GM21447 (cell line): Measurements from ENCODE around the gene GIGYF2.

Source experiments
- ATAC-seq: cut with Tn5 transposase; IDR thresholded peaks from one replicate; pipeline ENCODE4 v1.9.1; 2021; ENCODE audit not compliant: unreplicated experiment

GIGYF2 gene

DNA sequence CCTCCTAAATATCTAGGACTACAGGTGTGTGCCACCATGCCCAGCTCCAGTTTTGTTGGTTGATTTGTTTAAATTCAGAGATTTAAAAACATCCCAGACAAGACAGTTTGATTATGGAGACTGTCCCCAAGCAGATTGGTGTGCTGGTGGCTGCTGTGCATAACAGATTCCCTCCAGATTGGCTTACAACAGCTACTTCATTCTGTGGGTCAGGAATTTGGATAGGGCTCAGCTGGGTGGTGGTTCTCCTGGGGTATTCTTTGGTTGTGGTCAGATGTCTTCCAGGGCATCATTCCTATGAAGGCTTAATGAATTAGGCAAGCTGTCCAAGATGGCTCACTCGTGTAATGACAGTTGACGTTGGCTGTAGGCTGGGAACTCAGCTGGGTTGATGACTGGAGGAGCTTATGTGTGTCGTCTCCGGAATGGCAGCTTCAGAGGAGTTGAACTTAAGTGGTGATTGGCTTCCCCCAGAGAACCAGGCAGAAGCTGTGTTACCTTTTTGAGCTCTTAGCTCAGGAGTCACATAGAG lies 162.3 kb downstream of the GIGYF2 start:
- ATAC-seq = no peak

DNA sequence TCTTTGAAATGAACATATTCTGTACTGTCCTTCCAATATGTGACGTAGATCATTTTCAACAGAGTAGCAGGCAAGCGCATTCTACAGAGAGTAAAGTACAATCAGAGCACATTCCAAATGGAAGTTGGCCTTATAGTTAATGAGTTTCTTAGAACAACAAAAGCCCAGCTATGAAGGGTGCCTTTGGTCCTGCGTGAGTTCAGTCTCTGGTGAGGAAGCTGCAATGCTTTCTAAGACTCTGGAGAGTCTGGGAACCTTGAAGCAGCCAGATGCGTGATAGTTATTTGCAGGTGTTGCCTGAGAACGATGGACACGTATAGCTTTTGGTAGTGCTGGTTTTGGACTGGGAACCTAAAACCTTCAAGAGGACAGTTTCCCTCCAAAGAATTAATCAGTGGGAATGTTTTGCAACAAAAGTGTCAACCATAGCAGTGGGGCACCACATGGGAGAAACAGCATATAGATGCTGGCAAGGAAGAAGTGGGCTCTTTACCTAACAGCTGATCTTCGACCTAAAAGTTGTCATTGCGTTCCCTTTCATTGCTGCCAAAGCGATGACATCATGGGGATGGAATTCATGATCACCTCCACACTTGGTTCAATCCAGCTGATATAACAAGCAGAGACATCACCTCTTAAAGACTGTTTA lies 163.6 kb downstream of the GIGYF2 start:
- ATAC-seq = no peak

- no peak for ATAC-seq
These were observed 164.2 kb downstream of the GIGYF2 start for GRCh38 chr2:232861353-232861752.

GRCh38 chr2:232863996-232864395 lies 166.9 kb downstream of the GIGYF2 start:
- ATAC-seq = no peak

DNA sequence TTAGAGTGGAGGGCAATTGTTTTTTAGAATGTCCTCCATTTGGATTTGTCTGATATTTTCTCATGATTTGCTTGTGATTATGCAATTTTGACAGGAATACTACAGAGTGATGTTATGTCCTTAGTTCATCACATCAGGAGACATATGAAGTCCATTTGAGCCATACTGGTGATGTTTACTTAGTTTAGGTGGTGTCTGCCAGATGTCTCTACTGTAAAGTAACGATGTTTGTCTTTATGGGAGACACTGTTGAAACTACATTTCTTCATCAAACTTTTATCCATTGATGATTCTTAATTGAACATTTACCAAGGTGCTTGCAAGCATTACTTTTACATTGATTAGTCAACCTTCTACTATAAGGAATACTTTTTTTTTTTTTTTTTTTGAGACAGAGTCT lies 168.0 kb downstream of the GIGYF2 start:
- no peak for ATAC-seq

GRCh38 chr2:232866104-232866503 lies 169.0 kb downstream of the GIGYF2 start:
- no peak for ATAC-seq

DNA sequence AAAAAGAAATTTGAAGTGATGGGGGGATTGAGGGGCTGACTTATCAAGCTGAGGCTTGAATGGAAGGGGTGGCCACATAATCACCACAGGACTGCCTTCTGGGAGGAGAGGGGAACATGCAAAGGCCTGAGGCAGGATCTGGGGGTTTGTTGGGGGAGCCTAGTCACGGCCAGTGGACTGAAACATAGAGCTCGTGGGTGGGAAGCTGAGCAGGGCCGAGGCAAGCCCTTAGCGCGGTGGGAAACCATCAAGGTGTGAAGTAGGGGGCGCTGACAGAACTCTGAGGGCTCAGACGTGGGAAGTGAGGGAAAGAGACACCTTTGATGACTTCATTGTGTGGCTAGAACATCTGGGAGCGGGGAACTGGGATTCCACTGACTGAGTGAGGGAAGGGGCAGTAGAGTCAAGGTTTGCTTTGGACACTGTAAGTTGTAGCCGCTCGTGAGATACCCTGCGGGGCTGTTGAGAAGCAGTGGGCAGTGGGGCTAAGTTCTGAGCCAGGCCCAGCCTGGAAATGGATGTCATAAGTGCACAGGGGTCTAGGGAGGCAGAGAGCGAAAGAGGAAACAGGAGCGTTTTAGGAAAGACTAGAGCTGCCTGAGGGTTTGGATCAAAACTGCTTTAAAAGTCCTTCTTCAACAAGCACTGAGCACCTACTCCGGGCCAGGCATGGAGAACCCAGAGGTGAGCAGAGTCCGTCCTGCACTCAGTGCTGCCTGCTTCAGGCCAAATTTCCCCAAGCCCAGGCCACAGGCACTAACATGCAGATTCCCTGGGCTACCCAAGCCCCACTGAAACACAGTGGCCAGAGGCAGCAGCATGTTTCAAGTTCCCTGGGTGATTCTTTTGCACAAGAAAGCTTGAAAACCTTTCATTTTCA lies 172.2 kb downstream of the GIGYF2 start:
- ATAC-seq = no peak

GRCh38 chr2:232870018-232870765 lies 173.1 kb downstream of the GIGYF2 start, which contains the start of gene SNORC:
Gene SNORC, plus strand, starts transcription at chr2:232870264. Its CDS starts 78 bp downstream, at chr2:232870342.
- no peak for ATAC-seq

DNA sequence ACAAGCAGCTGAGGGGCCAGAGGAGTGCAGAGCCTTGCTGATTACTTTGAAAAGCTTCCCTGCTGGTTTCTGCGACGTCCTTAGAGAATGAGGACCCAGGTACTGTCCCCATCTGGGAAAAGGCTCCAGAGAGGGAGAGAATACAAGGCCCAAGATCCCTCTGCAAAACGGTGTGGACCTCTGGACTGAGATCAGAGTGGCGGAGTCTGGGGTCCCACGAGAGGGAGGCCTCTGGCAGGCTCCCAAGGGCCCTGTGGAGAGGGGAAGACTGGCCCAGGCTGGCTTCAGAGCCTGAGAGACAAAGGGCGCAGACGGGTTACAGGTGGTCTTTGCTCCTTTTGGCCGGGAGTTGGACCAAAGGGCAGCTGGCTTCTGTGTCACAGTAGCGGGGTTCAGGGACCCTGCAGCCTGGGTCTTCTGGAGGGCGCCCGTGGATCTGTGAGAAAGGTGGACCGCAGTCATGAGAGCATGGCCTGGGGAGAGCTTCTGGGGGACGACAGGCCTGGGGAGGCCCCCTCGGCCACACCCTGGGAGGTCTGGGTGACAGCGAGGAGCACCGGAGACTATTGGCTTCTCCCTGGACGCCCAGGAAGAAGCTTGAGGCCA lies 173.7 kb downstream of the GIGYF2 start:
- ATAC-seq = no peak

DNA sequence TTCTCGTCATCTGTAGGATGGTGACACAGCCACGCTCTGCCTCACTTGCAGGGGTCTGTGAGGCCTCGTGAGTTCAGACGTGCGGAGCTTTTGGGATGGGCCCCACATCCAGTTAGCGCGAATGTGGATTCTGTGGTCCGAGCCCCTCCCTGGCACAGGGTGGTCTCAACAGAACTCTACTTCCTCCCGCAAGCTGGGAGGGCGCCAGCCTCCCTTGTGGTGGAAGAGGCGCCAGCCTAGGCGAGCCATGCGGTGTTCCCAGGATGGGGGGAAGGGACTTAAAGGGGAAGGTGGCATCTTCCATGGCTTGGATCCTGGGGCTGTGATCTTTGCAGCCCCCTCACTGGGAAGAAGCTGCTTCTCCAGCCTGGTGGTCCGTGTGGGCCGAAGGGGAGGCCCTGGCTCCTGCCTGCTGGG lies 174.3 kb downstream of the GIGYF2 start:
- no peak for ATAC-seq

- no peak for ATAC-seq
These were observed 175.0 kb downstream of the GIGYF2 start for GRCh38 chr2:232871835-232872736.

- no peak for ATAC-seq
These were observed 175.7 kb downstream of the GIGYF2 start for GRCh38 chr2:232872826-232873225.

- no peak for ATAC-seq
These were observed 176.3 kb downstream of the GIGYF2 start for GRCh38 chr2:232873292-232873908.

DNA sequence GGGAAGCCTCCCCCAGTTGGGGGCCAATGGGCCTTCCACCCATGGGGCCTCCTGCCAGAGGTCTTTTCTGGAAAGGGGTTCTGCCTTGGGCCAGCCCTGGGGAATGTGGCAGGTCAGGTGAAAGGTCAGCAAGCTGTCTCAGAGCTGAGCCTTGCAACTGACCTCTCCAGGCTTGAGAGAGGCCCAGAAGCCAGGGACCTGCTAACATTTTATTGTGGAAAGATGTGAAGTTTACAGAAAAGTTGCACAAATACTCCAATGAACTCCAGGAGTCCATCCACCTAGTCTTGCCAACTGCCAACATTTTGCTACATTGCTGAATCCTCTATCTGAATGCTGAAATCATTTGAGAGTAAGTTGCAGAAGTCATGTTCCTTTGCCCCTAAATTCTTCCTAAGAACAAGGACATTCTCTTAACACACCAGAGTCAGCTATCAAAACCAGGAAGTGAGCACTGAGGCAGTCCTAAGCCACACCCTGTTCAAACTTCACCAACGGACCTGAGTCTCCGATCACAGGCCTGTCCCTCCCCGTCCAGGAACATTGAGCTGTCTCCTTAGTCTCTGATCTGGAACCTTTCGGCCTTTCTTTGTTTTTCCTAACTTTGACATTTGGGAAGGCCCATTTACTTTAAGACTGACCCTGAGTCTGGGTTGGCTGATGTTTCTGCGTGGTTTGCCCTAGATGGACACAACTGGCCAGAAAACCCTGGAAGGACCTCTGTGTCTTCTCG lies 176.9 kb downstream of the GIGYF2 start:
- ATAC-seq = no peak

DNA sequence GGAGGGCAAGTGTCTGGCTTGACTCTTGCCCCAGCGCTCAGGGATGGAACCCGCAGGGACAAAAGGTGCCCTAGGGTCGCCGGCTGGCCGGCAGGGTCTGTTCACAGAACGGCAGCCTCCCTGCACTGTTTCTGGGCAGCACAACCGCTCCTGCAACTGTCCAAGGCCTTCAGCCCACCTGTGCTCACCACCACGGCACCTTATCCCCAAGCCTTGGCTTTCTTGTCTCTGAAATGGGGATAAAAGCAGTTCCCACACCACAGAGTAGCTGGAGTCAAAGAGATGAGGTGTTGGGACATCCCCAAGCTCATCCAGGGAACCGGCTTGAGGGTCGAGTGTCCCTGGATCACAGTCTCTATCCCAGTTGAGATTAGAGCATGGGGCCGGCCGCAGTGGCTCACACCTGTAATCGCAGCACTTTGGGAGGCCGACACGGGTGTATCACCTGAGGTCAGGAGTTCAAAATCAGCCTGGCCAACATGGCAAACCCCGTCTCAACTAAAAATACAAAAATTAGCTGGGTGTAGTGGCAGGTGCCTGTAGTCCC lies 177.6 kb downstream of the GIGYF2 start:
- no peak for ATAC-seq

- no peak for ATAC-seq
These were observed 178.4 kb downstream of the GIGYF2 start for GRCh38 chr2:232875256-232876121.

- ATAC-seq = no peak
These were observed 179.2 kb downstream of the GIGYF2 start for GRCh38 chr2:232876161-232876977.
